Activated gamma-delta T cell treated with Interleukin-2 at 50 U/mL for 16 hours (primary cell): ENCODE results near the gene WDR88.
"Not testable (repeated sequence)": the region's sequence is repeated elsewhere in the genome, so short reads cannot be mapped to it uniquely, and the experiment has no call there.

Experiments used
- DNase-seq: peaks from one replicate; pipeline ENCODE4 v3.0.0-alpha.2; 2020

The WDR88 gene

GRCh38 chr19:33174186-33174585, 42.3 kb downstream of the WDR88 start:
- no peak for DNase-seq

DNA sequence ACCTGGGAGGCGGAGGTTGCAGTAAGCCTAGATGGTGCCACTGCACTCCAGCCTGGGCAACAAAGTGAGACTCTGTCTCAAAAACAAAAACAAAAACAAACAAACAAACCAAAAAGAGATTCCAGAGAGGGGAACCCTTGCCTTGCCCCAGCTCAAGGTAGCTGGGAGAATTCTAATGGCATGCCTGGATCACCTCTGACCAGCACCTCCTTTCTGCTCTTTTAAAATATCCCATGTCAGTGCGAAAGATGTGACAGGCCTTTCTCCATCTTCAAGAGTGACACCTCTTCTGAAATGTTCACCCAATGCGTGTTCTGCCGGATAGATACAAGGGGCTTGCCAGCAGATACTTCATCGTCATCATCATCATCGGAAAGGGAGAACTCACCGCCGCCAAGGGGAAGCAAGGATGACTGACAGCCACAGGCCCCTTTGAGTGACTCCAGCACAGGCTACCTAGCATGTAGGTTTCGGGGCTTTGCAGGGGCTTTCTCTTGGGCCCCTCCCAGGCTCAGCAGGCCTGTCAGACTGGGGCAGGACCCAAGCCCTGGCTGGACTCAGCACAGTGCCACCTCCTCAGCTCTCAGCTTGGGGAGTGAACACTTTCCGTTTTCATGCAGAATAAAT, 43.4 kb downstream of the WDR88 start:
- no peak for DNase-seq

GRCh38 chr19:33175886-33176669, 44.2 kb downstream of the WDR88 start:
- DNase-seq = peak; percentile 14

DNA sequence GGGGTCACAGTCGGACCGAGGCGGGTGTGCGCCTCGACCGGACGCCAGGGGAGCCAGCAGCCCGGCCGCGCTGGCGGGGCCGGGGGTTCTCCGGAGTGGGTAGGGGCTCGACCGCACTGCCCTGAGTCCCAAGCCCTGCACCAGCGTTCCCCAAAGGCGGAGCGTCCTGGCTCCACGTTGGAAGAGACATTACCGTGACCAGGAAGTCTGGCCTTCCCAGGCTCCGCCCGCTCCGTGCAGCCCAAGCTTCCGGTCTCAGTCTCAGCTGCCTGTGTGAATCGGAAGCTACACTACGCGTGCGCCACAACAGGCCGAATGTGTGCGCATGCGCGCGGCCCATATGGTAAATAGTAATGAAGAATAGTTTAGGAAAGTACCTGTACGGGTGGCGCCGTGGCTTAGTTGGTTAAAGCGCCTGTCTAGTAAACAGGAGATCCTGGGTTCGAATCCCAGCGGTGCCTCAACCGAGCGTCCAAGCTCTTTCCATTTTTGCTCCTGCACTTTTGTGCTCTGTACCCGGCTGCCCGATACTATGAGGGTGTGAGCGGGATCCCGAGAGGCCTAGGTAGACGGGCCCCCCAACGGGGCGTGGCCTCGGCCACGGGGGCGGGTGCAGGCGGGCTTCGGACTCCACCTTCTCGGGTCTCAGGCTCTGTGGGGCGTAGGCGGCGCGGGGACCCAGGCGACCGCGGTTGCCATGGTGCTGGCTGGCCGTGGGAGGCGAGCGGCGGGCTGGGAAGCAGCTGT, 44.9 kb downstream of the WDR88 start:
- DNase-seq = peak; percentile 93

DNA sequence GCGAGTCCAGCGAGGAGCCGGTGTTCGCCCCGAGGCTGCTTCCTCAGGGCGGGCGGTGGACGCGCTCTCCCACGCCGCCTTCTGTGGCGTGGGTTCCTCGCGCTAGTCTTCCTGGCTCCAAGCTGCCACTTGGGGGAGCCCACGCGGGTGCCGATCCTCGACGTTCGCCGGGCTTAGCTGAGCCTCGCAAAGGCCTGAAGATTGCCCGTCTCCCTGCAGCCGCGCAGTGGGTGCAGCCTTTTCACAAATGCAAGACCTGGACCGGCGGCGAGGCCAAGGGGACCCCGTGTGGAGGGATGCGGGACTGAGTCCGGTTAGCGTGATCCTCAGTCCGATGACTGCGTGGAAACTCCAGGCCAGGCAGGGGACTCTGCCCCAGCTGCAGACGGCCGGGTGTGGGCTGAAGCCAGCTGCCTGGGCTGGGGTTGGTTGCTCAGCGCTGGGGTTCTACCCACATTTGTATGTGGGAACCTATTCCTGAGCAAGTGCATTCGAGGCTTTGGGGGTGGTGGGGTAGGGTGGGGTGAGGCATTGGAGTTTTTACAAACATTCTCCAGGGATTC, 45.6 kb downstream of the WDR88 start:
- peak; percentile 77 for DNase-seq

- no peak for DNase-seq
These were observed 54.7 kb downstream of the WDR88 start for GRCh38 chr19:33186431-33187182.

DNA sequence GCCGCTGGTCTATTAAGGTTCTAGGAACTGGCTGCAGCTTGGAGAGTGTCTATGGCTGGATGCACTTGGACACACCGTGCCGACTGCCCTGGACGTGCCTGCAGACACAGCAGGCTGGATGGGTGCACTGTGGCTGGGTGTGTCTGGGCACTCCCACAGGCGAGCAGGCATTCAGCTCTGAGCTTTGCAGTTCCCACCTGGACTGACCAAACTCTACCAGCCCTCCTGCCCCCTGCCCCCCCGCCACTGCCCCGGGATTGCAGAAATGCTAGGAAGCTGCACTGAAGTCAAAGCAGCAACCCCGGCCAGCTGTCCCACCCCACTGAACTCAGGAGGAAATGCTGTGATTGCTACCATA, 55.2 kb downstream of the WDR88 start:
- no peak for DNase-seq

DNA sequence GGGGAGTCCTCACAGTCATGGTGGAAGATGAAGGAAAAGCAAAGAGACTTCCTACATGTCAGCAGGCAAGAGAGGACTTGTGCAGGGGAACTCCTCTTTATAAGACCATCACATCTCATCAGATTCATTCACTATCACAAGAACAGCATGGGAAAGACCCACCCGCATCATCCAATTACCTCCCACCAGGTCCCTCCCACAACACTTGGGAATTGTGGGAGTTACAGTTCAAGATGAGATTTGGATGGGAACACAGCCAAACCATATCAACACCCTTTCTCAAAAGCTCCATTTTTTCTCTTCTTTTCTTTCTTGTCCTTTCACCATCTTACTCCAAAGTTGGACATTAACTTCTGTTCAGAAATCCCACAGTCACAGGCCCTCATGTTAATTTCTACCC, 57.5 kb downstream of the WDR88 start:
- DNase-seq = no peak

DNA sequence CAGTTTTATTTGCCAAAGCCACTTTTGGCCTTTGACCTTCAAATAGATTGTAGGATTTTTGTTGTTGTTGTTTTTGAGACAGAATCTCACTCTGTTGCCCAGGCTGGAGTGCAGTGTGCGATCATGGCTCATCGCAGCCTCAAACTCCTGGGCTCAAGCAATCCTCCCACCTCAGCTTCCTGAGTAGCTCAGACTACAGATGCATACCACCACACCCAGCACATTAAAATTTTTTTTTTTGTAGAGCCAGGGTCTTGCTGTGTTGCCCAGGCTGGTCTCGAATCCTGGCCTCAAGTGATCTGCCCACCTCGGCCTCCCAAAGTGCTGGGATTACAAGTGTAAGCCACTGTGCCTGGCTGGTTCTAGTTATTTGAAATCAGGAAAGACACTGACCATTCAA, 59.2 kb downstream of the WDR88 start:
- DNase-seq = not testable (repeated sequence)

DNA sequence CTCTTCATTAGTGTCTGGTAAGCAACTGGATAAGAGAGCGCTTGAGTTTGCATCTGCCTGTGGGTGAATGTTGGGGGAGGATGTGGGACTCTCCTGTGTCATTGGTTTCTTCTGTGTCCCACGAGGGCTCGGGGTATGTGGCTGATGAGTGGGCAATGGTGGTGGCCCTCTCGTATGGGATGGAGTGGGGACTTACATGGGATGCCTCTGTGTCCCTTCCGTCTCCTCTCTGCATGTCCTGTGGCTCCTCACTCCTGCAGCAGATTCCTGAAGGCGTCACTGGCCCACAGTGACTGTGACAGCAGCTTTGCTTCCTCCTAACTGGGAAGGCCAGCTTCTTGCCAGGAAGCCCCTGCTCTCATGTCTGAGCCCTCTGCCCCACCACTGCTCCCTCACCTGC, 59.6 kb downstream of the WDR88 start:
- DNase-seq = no peak

GRCh38 chr19:33192010-33192409, 60.1 kb downstream of the WDR88 start:
- DNase-seq = no peak

DNA sequence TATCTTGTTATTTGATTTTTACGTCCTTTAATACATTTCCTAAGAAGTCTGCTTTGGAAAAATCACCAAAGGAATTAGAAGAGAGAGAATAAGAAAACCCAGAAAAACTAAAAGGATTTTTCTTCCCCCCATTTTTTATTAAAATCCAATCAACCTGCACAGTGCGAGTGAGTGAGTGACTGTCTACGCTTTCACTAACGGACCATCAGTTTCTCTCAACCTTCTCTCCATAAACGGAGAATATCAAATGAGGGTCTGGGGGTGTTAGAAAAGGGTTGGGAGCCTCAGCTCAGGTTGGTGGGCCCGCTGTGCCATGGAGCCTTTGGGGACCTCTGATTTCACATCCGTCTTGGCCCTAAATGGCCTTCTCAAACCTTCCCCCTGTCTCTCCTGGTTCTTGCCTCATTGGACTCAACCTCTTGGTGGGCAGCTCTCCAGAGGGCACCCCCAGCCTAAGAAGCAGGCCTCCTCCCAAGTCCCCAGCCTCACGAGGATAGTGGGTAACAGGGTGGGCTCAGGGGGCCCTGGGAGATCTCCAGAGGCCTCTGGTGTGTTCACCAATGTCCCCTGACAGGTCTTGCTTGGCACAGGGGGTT, 61.5 kb downstream of the WDR88 start:
- DNase-seq = no peak

- no peak for DNase-seq
These were observed 62.0 kb downstream of the WDR88 start, which contains the start of gene LRP3 for GRCh38 chr19:33193865-33194362. LRP3 (plus strand) TSS chr19:33194330; CDS start chr19:33194786, 456 bp downstream.

- DNase-seq = no peak
These were observed 62.6 kb downstream of the WDR88 start for GRCh38 chr19:33194532-33194885.

DNA sequence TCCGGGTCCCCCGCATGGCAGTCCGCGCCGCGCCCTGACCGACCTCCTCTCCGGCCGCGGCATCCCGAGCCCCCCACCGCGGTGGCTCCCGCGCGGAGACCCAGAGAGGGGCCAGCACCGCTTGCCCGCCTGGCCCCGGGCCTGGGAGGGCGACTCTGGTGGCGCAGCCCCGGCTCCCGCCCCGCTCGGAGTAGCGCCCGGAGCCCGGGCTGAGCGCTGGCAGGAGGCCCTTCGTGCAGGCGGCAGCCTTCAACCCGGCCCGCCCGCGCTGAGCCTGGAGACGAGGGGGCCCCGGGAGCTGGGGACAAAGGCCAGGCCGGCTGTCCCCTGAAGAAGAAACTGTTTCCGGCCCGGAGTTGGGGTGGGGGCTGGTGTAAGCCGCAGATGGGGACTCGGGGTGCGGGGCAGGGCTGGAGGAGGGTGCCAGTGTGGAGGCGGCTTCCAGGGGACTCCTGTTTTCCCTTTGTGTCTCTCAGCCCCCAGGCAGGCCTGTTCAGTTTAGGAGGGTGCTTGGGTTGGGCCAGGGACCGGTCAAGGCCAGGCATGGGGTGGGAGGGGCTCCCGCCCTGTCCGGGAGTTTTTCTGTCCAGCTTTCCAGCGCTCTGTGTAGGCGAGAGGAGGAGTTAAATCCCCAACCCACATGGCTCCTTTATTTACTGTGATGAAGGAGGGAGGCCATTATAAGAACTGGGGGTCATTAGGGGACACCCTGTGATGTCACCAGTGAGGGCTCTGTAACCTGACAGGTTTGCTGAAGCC, 63.2 kb downstream of the WDR88 start:
- DNase-seq = no peak

- no peak for DNase-seq
These were observed 63.9 kb downstream of the WDR88 start for GRCh38 chr19:33195645-33196347.

DNA sequence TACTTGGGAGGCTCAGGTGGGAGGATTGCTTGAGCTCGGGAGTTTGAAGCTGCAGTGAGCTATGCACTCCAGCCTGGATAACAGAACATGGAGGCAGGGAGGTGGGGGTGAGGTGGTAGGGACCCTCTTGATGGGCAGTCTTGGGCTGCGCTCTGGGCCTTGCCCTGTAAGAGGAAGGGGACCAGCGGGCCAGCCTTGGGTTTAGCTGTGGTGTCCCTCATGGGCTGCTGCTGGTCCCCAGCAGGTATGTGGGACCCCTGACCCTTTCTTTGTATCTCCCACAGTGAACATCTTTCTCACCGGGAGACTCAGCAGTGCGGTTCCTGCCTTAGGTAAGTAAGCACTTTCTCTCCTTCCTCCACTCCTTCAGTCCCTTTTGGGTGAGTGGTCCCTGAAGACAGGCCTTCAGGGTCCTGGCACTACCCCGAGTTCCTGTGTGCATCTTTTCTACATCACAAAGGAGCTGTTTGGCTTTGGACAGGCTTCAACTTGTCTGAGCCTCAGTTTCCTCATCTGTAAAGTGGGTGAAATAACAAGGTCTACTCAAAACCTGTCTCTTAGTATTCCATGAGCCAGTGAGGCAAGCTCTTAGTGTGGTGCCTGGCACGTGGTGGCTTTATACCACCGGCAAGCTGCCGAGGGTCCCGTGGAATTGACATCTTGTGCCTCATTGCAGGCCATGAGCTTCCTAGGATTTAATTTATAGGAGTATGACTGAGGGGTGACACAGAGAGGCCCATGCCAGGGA, 64.7 kb downstream of the WDR88 start:
- no peak for DNase-seq

DNA sequence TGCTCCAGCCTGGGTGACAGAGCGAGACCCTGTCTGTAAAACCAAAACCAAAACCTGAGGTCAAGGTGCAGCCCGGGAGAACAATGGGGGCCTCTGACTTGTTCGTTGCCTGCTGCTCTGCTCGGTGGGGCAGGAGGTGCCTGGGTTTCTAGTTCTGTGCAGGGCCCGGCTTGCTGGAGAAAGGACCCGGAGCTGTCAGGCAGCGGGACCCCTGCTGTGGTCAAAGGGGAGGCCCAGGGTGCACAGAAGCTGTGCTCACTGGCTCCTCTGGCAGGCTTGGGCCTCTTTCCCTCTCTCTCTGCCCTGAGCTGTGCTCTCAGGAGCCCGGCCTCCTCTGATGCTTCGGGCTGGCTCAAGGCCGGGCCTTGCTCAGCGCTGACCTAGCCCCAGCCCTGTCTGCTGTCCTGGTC, 65.7 kb downstream of the WDR88 start:
- DNase-seq = no peak

DNA sequence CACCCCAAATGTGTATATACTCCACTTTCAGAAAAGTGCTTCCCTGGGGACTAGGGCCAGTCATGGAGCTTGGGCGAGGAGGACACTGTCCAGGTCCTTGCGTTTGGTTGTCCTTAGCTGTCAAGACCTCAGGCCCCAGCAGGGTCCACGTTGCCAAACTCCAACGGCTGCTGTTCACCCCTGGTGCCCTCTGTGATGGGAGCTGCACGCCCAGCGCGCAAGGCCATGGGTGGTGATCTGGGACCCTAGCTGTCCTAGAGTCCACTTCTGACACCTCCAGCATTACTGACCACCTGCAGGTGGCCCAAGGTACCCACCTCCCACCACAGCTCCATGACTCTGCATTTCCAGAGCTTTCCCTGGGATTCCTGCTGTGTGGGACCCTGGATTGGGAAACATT, 66.3 kb downstream of the WDR88 start:
- DNase-seq = no peak
